ENCODE measurements around the gene JADE3.

GRCh38 chrX:46953137-46953527 lies 40.9 kb downstream of the JADE3 start:
- TF ChIP-seq, protein P1, sequence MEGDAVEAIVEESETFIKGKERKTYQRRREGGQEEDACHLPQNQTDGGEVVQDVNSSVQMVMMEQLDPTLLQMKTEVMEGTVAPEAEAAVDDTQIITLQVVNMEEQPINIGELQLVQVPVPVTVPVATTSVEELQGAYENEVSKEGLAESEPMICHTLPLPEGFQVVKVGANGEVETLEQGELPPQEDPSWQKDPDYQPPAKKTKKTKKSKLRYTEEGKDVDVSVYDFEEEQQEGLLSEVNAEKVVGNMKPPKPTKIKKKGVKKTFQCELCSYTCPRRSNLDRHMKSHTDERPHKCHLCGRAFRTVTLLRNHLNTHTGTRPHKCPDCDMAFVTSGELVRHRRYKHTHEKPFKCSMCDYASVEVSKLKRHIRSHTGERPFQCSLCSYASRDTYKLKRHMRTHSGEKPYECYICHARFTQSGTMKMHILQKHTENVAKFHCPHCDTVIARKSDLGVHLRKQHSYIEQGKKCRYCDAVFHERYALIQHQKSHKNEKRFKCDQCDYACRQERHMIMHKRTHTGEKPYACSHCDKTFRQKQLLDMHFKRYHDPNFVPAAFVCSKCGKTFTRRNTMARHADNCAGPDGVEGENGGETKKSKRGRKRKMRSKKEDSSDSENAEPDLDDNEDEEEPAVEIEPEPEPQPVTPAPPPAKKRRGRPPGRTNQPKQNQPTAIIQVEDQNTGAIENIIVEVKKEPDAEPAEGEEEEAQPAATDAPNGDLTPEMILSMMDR (IDR thresholded peaks at IDR 0.05 in 2 of 3, conservative IDR thresholded peaks at IDR 0.05 in 1 of 3; ENCODE audit: borderline replicate concordance in 1 of 3, insufficient read depth in 1 of 3, low read depth in 2 of 3, low read length in 2 of 3): no peak
- TF ChIP-seq ZBTB33 (IDR thresholded peaks at IDR 0.05; ENCODE audit: extremely low read depth, insufficient replicate concordance, low read length): no peak
- TF ChIP-seq RAD21 (IDR thresholded peaks at IDR 0.05; ENCODE audit: low read depth): no peak
- TF ChIP-seq EGR1 (IDR thresholded peaks at IDR 0.05; ENCODE audit: low read depth): no peak
- TF ChIP-seq EZH2phosphoT487 (IDR thresholded peaks at IDR 0.05; ENCODE audit: borderline replicate concordance): no peak

Data from HCT116 (cell line).